NCI-H2081 treated with DMSO at 0.1 percent for 48 hours (cell line): ENCODE results near the gene SKI.

Experiments
- DNase-seq: peaks from one replicate; lab custom pipeline; 2025; lab: John Stamatoyannopoulos, UW

The SKI gene

DNA sequence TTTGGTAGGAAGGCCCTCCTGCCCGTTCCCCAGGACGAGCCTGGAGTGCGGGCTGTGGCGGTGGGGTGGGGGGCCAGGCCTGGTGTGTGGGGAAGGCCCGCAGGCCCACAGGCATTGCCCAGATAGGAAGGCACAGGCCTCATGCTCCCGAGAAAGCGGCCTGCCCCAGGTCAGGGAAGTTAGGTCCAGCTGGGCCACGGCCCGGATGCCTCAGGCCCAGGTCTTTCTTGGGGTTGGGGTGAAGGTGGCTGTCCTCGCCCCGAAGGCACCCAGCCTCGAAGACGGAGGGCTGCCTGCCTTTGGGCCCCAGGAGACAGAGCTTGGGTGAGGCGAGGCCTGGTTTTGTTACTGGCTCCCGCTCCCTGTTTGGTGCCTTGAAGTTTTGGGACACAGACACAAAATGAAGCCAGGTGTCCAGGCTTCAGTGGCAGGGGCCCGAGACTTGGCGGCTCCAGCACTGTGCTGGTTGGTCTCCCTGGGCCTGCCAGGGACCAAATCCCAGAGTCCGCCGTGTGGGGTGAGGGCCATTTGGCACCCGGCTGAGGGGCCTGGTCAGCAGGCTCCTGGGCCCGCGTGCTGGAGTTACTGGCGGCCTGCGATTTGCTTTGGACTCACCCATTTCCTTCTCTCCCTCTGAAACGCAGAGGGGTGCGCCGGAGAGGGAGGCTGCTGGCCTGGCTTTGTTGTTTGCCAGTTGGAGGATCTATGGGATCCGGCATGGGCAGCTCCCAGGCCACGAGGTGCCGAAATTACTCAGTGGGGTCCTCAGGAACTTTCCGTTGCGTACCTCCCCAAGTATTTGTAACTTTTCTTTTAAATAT, 2.0 kb downstream of the SKI start:
- DNase-seq = no peak

GRCh38 chr1:2230781-2231531, 2.8 kb downstream of the SKI start:
- DNase-seq = no peak

- no peak for DNase-seq
Measured at GRCh38 chr1:2231532-2232254, 3.6 kb downstream of the SKI start.

GRCh38 chr1:2232255-2232915, 4.3 kb downstream of the SKI start:
- DNase-seq = no peak

DNA sequence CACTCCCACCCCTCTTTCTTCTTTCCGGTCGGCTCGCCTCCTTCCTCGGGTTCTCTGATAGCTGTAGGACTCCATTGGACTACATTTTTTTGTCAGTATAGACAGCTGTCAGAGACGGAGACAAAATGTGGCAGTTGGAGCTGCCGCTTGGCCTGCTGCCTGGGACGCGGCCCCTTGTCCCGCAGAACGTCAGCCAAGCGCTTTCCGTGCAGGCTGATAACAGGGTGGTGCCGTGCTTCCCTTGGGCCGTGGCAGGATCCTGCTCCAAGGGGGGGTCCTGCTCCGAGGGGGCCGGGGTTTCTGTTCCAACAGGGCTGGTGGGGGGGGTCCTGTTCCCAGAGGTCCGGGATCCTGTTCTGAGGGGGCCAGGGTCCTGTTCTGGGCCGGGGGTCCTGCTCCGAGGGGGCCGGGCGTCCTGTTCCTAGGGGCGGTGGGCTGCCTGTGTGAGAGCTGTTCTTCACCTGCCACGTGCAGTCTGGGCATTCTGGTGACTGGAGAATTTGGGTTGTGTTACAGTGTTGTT, 4.9 kb downstream of the SKI start:
- no peak for DNase-seq

GRCh38 chr1:2233468-2233867, 5.3 kb downstream of the SKI start:
- no peak for DNase-seq

DNA sequence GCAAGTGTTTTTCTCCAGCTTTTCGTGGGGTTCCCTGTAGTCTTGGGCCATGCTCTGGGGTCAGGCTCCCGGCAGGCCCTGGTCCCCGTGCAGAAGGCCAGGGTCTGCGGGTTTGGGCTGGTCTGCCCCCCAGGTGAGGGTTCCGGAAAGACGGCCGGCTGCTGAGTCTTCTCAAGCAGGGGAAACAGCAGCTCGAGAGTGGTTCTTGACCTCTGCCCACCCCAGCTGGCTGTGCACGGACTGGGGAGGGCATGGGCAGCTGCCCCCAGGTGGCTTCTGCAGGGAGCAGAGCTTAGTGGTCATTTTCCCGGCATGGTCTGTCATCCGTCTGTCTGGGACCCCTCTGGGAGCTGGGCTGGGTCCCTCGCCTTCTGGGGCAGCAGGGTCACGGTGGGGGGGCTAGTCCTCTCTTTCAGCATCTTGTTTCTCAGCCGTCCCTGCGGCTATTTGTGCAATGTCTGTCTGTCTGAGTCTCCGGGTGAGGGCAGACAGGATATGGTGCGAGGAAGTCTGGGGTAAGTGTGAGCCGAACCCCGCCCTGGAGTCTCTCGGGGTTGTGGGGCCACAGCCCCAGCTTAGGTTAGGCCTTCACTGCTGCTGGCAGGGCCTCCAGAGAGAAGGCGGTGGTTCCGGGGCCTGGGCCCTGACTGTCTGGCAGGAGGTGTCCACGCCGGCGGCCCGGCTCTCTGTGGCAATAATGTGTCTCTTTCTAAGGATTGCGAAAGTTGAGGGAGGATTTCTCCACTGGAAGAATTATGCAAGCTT, 6.1 kb downstream of the SKI start:
- no peak for DNase-seq

- DNase-seq = no peak
Measured at GRCh38 chr1:2234762-2235113, 6.6 kb downstream of the SKI start.

- no peak for DNase-seq
Measured at GRCh38 chr1:2235300-2235998, 7.3 kb downstream of the SKI start.

DNA sequence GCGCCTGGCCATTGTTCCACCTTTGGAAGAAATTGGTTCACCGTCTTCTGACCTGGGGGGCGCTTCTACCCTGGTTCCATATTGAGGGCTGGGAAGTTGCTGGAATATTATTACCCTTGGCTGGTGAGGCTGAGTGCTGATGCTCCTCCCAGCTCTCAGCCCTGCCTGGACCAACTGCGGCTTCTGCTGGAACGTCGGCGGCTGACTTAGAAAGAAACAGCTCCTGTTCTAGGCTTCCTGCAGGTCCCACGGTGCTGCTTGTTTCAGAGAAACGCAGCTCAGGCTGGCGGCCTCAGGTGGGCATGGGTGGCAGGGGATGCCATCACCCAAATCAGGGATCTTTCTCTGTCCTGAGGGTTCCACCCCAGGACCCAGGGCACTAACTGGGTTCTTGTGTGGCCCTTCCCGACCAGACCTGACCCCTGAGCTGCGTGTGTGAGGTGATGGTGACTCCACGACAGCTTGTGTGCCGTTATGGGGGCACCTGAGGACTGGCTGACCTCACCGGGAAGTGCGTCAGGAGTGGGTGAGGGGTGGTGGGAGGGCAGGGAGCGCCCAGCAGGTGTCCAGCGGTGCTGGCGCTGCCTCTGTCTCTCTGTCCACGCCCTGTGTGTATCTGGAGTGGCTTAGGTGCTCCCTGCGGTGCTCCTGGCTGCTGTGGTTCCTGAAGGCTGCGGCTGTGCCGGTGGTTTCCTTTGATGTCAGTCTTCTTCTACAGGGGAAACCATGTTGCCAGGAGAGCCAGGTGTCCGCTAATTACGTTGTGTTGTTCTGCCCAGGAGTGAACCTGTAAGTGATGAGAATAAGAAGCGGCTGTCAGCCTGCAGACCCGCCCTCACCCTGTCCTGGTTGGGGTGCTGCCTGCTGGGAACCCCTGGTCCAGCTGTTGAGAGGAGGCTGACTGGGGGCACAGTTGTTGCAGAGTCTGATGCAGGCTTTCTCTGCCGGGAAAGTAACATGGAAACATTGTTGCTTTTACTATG, 8.9 kb downstream of the SKI start:
- DNase-seq = peak; percentile 14

- no peak for DNase-seq
Measured at GRCh38 chr1:2237773-2238172, 9.7 kb downstream of the SKI start.

- DNase-seq = no peak
Measured at GRCh38 chr1:2238361-2239012, 10.4 kb downstream of the SKI start.

DNA sequence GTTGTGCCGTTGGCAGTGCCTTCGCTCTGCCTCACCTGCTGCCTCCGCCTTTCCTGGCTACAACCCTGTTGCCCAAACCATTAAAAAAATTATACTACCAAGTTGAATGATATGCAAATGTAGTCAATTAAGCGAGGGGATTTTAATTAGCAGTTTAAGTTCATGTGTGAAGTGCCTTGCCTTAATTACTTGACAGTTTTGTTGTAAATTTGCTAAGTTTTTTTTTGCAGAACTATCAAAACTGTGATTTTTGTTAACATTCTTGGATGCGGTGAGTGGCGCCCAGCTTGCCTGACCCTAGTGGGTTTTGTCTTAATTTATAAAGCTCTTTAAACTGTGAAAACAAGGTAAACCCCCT, 10.9 kb downstream of the SKI start:
- DNase-seq = no peak

DNA sequence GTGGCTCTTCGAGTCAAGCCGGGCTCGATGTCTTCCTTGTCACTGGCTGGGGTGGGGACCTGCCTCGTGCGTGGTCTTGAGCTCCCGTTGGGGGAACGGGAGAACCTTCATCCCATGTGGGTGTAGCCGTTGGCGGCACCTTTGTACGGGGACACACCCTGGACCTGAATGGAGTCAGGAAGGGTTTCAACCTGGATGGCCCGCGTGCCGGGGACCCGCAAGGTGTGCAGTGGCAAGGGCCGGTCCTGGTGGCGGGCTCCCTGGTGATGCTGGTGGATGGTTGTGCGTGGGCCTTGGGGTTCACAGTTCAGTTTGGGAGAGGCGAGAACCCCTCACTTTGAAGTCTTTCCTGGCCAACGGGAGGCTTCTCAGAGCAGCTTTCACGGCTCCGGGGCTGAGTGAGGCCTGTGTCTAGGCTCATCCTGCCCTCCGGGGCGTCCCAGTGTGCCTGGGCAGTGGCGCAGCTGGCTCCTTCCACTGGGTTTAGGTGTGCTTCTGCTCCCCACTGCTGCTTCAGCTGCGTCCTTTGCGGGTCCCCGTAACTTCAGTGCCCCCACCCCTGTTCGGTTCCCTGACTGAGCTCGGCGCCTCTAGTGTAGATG, 11.4 kb downstream of the SKI start:
- no peak for DNase-seq

- no peak for DNase-seq
Measured at GRCh38 chr1:2240270-2241156, 12.4 kb downstream of the SKI start.

DNA sequence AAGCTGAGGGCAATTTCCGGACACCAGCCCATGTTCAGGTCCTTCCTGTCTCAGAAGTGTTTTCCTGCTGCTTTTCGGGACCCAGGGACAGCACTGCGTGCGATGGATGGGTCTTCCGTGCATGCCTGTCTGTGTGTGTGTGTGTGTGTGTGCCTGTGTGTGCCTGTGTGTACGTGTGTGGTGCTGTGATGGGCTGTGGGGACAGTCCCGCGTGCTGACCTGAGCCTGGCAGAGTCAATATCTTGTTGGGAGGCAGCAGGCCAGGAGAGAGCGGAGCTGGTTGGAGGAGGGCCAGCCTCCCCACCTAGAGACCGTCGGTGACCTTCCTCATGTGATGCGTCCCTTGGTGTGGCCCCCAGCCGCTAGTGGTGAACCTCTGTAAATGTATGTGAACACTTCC, 13.7 kb downstream of the SKI start:
- no peak for DNase-seq
